K562 (cell line): ENCODE results near the gene FYB1. TPM values are rescaled to one million over a fixed set of nuclear protein-coding genes. Genes with fewer than 3 reads are reported as not detected.

Source experiments
- ASH1L ChIP-seq: fragments of 450-650 bp; IDR thresholded peaks from 2 replicates; pipeline ENCODE4 v1.6.1; 2018; ENCODE audit warnings: borderline replicate concordance, mild to moderate bottlenecking, low read depth; ENCODE audit not compliant: partially characterized antibody
- CC2D1A ChIP-seq: fragments of 450-650 bp; IDR thresholded peaks from 2 replicates; pipeline ENCODE4 v1.6.1; 2017; ENCODE audit warnings: mild to moderate bottlenecking
- E4F1 ChIP-seq: fragments of 250-450 bp; sonication (Bioruptor Pico); IDR thresholded peaks from 2 replicates; pipeline ENCODE4 v1.5.0; 2021; ENCODE audit warnings: mild to moderate bottlenecking, borderline replicate concordance
- GATAD2A ChIP-seq: fragments of 450-650 bp; IDR thresholded peaks from 2 replicates; pipeline ENCODE4 v1.6.1; 2017
- HOMEZ ChIP-seq: fragments of 250-450 bp; sonication (Bioruptor Pico); IDR thresholded peaks from 2 replicates; pipeline ENCODE4 v1.4.0; 2020; ENCODE audit warnings: mild to moderate bottlenecking, moderate library complexity
- KAT8 ChIP-seq: fragments of 450-650 bp; IDR thresholded peaks from 2 replicates; pipeline ENCODE4 v1.6.1; 2016; ENCODE audit warnings: low read depth, mild to moderate bottlenecking
- KDM2B ChIP-seq: fragments of 250-450 bp; sonication (Bioruptor Pico); IDR thresholded peaks from 2 replicates; pipeline ENCODE4 v1.8.0; 2021; ENCODE audit warnings: mild to moderate bottlenecking, moderate library complexity
- MAFG ChIP-seq: fragments of 450-650 bp; conservative IDR thresholded peaks from 2 replicates; pipeline ENCODE4 v1.6.1; 2016; ENCODE audit warnings: missing genetic modification characterization, missing compliant biosample characterization
- MYBL2 ChIP-seq, 2 experiments: fragments of 450-650 bp in 1 of 2; sonication (generic) in 1 of 2; formaldehyde crosslinking in 1 of 2; IDR thresholded peaks; 2 replicates each; pipeline versions ENCODE4 v1.6.1 to v1.8.1; 2017 to 2022; ENCODE audit warnings: borderline replicate concordance in 1 of 2, inconsistent platforms in 1 of 2, low read depth in 1 of 2, mild to moderate bottlenecking in 1 of 2, missing genetic modification reagents in 1 of 2, moderate library complexity in 1 of 2
- PTRF ChIP-seq: fragments of 450-650 bp; IDR thresholded peaks from 2 replicates; pipeline ENCODE4 v1.6.1; 2016; ENCODE audit warnings: mild to moderate bottlenecking, missing genetic modification characterization, missing compliant biosample characterization
- ZNF146 ChIP-seq: IDR thresholded peaks from one replicate; pipeline ENCODE4 v1.6.1; 2018; ENCODE audit warnings: missing compliant biosample characterization; ENCODE audit not compliant: unreplicated experiment
- ZNF253 ChIP-seq: fragments of 250-450 bp; sonication (Bioruptor Pico); conservative IDR thresholded peaks from 2 replicates; pipeline ENCODE4 v1.6.1; 2021; ENCODE audit warnings: mild to moderate bottlenecking
- ZNF395 ChIP-seq: fragments of 200-800 bp; sonication (Bioruptor generic); IDR thresholded peaks from 2 replicates; pipeline ENCODE4 v1.6.1; 2017; ENCODE audit warnings: missing genetic modification characterization, missing compliant biosample characterization
- ZNF436 ChIP-seq: fragments of 250-450, 450-650 bp; sonication (Bioruptor Pico); formaldehyde crosslinking; IDR thresholded peaks from 2 replicates; pipeline ENCODE4 v1.7.0; 2020; ENCODE audit warnings: mild to moderate bottlenecking
- polyA plus RNA-seq, 8 experiments: library from polyadenylated mRNA; depleted of rRNA in 4 of 8; stranded (reverse) in 5 of 8; unstranded in 3 of 8; fragments of >200 nt; fragmentation: Nextera tagmentation in 2 of 8; fragmentation: Illumina TruSeq in 1 of 8; extraction: Ambion mirVana in 2 of 8; extraction: Trizol in 1 of 8; gene quantifications; 2 replicates each; pipeline versions ENCODE4 v1.2.1 to v1.2.3, GENCODE V29; 2011 to 2014; ENCODE audit warnings: inconsistent platforms in 1 of 8, missing spikeins in 1 of 8
- total RNA-seq, 7 experiments: library from RNA; depleted of rRNA in 6 of 7; stranded (reverse); fragments of >200 nt in 6 of 7; fragmentation: Illumina TruSeq in 2 of 7; extraction: Trizol in 2 of 7; gene quantifications; 2 replicates each; pipeline versions ENCODE4 v1.2.1 to v1.2.3, GENCODE V29; 2011 to 2021; ENCODE audit warnings: low replicate concordance in 1 of 7
- TF ChIP-seq, protein P1 (sequence below): fragments of 250-450 bp; sonication (Bioruptor Pico); IDR thresholded peaks from 2 replicates; pipeline ENCODE4 v1.8.0; 2022; ENCODE audit warnings: inconsistent platforms, mild to moderate bottlenecking, moderate library complexity, borderline replicate concordance
- TF ChIP-seq, protein P2 (sequence below): fragments of 450-650 bp; IDR thresholded peaks from 2 replicates; pipeline ENCODE4 v1.6.1; 2016; ENCODE audit warnings: mild to moderate bottlenecking

The FYB1 gene
- total and polyA plus RNA-seq, 9 of the 15 experiments (the other 6 are each of a cell fraction or from before 2014, with no cell fraction given), result 4.7 to 31.5 (median 9.7) TPM

DNA sequence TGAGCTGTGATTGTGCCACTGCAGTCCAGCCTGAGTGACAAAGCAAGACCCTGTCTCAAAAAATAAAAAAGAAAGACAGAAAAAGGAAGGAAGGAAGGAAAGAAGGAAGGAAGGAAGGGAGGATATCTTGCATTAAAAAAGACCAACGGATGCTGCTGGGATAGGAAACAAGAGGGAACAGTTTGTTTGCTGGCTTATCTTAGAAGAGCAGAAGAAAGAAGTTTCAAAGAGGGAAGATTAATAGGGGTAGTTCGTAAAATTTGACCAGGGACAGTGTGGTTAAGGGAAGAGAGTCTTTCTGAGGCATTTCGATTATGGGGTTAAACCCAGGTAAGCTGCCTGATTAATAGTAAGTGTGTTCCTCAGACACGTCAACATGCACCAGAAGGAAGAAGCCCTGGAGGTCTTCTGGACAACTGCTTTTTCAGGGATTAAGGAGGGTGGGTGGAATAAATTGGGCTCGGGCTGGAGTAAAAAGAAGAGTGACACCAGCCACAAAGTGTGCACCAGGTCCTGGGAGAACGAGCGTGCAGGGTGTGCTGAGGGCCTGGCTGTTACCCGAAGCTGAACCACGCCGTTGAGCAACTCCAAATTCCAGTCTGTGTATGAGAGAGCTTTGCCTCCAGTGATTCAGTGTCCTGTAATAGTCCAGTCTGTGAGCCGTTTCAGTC is 24.8 kb downstream of the FYB1 start (continued):
- TF ChIP-seq, protein P1, sequence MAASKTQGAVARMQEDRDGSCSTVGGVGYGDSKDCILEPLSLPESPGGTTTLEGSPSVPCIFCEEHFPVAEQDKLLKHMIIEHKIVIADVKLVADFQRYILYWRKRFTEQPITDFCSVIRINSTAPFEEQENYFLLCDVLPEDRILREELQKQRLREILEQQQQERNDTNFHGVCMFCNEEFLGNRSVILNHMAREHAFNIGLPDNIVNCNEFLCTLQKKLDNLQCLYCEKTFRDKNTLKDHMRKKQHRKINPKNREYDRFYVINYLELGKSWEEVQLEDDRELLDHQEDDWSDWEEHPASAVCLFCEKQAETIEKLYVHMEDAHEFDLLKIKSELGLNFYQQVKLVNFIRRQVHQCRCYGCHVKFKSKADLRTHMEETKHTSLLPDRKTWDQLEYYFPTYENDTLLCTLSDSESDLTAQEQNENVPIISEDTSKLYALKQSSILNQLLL (CRISPR knock-in tag), result no peak
- TF ChIP-seq ASH1L, result peak; percentile 10
- TF ChIP-seq KAT8, result no peak
- peak; percentile 90; the same call in 1 of the 2 replicates for TF ChIP-seq CC2D1A
- TF ChIP-seq GATAD2A, result peak; percentile 100
- no peak for TF ChIP-seq KDM2B (CRISPR knock-in tag)
- TF ChIP-seq E4F1 (CRISPR knock-in tag), result no peak
- no peak for TF ChIP-seq HOMEZ (CRISPR knock-in tag)
- peak; percentile 80 for TF ChIP-seq MYBL2 (IDR thresholded peaks at IDR 0.05; ENCODE audit: low read depth)
- no peak for TF ChIP-seq MYBL2 (CRISPR knock-in tag; IDR thresholded peaks at IDR 0.05; ENCODE audit: borderline replicate concordance)
- TF ChIP-seq, protein P2, sequence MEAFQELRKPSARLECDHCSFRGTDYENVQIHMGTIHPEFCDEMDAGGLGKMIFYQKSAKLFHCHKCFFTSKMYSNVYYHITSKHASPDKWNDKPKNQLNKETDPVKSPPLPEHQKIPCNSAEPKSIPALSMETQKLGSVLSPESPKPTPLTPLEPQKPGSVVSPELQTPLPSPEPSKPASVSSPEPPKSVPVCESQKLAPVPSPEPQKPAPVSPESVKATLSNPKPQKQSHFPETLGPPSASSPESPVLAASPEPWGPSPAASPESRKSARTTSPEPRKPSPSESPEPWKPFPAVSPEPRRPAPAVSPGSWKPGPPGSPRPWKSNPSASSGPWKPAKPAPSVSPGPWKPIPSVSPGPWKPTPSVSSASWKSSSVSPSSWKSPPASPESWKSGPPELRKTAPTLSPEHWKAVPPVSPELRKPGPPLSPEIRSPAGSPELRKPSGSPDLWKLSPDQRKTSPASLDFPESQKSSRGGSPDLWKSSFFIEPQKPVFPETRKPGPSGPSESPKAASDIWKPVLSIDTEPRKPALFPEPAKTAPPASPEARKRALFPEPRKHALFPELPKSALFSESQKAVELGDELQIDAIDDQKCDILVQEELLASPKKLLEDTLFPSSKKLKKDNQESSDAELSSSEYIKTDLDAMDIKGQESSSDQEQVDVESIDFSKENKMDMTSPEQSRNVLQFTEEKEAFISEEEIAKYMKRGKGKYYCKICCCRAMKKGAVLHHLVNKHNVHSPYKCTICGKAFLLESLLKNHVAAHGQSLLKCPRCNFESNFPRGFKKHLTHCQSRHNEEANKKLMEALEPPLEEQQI, result peak; percentile 54; the same call in 1 of the 2 replicates
- no peak for TF ChIP-seq ZNF146 (CRISPR knock-in tag)
- TF ChIP-seq ZNF395, result no peak
- TF ChIP-seq PTRF (tag), result no peak
- TF ChIP-seq ZNF436 (CRISPR knock-in tag), result no peak
- TF ChIP-seq MAFG (tag), result no peak
- TF ChIP-seq ZNF253 (CRISPR knock-in tag), result no peak
